ENCODE data around the gene S100Z.

Gene S100Z

DNA sequence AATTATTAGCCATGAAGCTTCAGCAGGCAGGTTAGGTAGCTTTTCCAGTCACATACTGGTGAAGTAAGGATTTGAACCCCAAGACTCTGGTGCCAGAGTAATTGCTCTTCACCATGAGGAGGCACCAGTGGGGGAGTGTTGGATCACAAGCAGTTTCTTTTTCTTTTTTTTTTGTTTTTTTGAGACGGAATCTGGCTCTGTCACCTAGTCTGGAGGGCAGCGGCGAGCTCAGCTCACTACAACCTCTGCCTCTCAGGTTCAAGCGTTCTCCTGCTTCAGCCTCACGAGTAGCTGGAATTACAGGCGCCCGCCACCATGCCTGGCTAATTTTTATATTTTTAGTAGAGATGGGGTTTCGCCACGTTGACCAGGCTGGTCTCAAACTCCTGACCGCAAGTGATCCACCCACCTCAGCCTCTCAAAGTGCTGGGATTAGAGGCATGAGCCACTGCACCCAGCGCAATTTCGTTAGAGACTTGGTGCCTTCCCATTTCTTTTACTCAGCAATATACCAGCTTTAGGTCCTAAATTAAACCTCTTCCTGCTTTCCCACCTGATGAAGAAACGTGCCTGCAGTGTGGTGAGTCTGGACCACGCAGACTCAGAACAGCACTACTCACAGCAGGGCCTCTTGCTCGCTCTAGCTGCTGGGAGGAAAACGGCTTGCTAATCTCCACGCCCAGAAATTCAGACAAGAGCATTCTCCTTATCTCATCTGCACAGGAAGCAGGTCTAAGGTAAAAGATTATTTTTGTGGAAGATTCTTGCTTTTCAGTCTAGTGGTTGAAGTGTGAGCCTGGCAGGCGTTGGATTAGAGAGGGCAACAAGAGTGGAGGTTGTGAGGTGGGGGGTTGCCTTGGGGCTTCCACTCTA lies at the start of gene S100Z:
S100Z (plus strand) TSS at position 596 of the 873 bp plus-strand sequence. CDS start 25,346 bp downstream, outside the sequence.
- no peak within 1 kb of the TSS for H3K4me3 ChIP-seq (ENCODE audit: low read depth, low read length)
- DNase-seq (ENCODE audit: low read depth) = no peak
- TF ChIP-seq, protein P1, sequence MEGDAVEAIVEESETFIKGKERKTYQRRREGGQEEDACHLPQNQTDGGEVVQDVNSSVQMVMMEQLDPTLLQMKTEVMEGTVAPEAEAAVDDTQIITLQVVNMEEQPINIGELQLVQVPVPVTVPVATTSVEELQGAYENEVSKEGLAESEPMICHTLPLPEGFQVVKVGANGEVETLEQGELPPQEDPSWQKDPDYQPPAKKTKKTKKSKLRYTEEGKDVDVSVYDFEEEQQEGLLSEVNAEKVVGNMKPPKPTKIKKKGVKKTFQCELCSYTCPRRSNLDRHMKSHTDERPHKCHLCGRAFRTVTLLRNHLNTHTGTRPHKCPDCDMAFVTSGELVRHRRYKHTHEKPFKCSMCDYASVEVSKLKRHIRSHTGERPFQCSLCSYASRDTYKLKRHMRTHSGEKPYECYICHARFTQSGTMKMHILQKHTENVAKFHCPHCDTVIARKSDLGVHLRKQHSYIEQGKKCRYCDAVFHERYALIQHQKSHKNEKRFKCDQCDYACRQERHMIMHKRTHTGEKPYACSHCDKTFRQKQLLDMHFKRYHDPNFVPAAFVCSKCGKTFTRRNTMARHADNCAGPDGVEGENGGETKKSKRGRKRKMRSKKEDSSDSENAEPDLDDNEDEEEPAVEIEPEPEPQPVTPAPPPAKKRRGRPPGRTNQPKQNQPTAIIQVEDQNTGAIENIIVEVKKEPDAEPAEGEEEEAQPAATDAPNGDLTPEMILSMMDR (IDR thresholded peaks at IDR 0.05; ENCODE audit: control insufficient read depth, extremely low read depth, insufficient read depth) = no peak

DNA sequence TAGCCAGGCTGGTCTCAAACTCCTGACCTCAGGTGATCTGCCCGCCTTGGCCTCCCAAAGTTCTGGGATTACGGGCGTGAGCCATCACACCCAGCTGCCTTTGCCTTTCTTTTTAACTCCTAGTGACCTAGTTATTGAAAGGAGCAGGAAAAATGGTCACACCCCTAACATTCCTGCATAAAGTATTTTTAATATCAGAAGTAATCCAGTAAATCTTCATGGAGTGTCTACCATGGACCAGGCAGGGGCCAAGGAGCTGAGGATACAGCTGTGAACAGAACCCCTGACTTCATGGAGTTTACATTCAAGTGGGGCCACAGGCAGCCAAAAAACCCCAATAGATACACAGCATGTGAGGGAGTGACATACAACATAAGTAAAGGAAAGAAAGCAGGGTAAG lies 49.2 kb upstream of the S100Z start:
- H3K4me3 ChIP-seq (ENCODE audit: low read depth, low read length) = no peak overlapping the region

DNA sequence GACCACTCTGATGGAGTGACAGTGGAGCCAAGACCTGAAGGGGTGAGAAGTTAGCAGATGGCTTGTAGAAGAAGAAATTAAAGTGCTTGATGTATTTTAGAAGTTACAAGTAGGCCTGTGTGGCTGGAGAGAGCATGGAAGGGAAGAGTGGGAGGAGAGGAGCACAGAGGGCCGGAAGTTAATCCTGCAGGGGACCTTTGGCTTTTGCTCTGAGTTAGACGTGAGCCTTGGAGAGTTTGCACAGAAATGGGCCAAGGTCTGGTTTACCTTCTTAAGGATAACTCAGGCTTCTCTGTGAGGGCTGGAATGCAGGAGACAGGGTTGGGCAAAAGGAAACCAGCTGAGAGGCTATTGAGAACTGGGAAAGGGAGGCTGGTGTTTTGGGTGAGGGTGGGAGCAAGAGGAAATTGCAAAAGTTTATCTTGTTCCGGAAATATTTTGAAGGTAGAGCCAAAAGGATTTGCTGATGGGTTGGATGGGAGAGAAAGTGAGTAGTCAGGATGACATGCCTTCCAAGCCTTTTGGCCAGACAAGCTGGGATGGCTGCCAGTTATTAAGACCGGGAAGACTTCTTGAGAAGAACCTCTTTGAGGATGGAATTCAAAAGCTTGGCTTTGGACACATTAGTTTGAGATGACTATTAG lies 48.5 kb upstream of the S100Z start:
- DNase-seq (ENCODE audit: low read depth) = no peak
- no peak overlapping the region for H3K4me3 ChIP-seq (ENCODE audit: low read depth, low read length)
- TF ChIP-seq, protein P1 (IDR thresholded peaks at IDR 0.05; ENCODE audit: control insufficient read depth, extremely low read depth, insufficient read depth) = no peak

More for the DNA sequence above, 49.2 kb upstream of the S100Z start:
- DNase-seq (ENCODE audit: low read depth) = no peak
- TF ChIP-seq, protein P1 (IDR thresholded peaks at IDR 0.05; ENCODE audit: control insufficient read depth, extremely low read depth, insufficient read depth) = no peak

DNA sequence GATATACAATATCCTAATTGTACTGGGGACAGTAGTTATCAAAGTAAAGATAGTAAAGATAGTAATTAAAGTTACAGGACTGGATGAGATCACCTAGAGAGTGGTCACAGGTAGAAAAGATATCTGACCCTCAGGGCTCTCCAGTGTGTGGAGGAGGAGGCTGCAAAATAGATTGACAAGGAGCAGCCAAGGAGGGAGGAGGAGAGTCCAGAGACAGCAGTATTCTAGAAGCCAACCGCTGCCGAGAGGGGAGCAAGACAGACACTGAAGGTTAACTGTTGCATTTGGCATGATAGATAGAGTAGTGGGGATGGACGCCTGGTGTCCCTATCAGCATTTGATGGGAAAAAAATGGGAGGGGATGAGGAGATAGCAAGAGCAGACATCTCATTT lies 48.0 kb upstream of the S100Z start:
- TF ChIP-seq, protein P1 (IDR thresholded peaks at IDR 0.05; ENCODE audit: control insufficient read depth, extremely low read depth, insufficient read depth) = no peak
- DNase-seq (ENCODE audit: low read depth) = no peak
- no peak overlapping the region for H3K4me3 ChIP-seq (ENCODE audit: low read depth, low read length)

DNA sequence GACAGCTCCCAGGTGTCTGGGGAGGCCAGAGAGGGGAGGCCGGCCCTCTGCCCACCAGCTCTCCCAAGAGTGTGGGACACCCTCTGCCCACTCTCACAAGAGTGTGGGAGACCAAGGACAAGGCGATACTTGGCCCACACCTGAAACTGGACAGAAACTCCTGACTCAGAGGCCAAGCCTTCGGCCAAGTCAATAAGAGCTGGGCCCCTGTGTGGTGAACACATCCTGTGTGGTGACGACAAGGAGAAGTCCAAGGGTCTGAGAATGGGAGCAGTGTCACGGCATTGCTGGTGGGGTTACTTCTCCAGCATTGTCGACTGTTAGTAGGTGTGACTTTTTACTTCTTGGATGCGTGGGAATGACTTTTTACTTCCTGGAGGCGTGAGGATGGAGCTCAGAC lies 45.5 kb upstream of the S100Z start:
- TF ChIP-seq, protein P1 (IDR thresholded peaks at IDR 0.05; ENCODE audit: control insufficient read depth, extremely low read depth, insufficient read depth) = no peak
- H3K4me3 ChIP-seq (ENCODE audit: low read depth, low read length) = no peak overlapping the region
- DNase-seq (ENCODE audit: low read depth) = no peak

DNA sequence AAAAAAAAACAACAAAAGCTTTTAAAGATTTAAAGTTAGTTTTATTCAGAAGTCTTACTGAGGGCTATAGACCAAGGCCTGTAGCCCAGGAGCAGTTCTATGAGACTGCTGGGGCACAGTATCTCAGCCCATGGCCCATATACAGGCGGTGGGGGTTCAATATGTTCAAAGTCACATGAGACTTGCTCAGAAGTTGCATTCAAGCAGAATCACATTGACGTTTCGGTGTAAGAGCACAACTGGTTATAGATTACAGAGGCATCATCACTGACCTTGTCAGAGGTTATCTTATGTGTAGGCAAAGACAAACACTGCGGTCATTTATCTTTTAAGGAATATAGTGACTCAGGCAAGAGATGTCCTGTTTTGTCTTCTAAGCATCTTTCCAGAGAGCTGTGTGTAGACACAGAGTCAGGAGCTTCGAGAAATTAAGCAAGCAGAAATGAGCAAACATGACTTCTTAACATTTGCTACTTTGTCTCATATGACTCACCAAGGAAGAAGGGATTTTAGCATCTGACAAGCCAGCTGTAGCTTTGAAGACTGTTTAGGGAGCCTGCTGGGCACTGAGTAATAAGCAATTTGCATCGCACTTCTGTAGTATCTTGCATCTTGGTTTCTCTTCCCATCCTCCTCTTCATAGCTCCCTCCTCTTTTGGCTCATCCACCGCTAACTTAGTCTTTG lies 43.9 kb upstream of the S100Z start:
- no peak overlapping the region for H3K4me3 ChIP-seq (ENCODE audit: low read depth, low read length)
- TF ChIP-seq, protein P1 (IDR thresholded peaks at IDR 0.05; ENCODE audit: control insufficient read depth, extremely low read depth, insufficient read depth) = no peak
- DNase-seq (ENCODE audit: low read depth) = no peak
